ENCODE data around the gene SMCO4. TPM values are rescaled to one million over a fixed set of nuclear protein-coding genes. Genes with fewer than 3 reads are reported as not detected.

SMCO4 gene
- total RNA-seq, 1 experiment from 2014 or later: 14.1 TPM

- no TSS peak for BruUV-seq (replicated peaks)
- no peak overlapping the region for H3K27ac ChIP-seq (ENCODE audit: low read length)
Observed at GRCh38 chr11:93515441-93516025, 27.7 kb downstream of the SMCO4 start.

DNA sequence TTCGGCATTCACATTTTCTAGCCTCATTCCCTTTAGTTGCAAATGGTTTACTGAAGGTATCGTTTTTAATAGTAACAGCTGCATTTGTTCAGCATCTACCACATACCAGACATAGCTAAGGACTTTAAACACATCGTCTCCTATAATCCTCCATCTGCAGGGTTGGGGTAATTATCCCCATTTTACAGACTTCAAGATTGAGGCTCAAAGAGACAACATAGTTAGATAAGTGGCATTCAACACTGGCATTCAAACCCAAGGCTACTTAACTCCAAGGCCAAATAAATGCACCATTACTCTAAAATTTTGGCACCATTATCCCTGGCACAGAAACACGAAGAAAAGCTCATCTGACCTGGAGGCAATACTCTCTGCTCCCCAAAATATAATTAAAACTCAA, 28.5 kb downstream of the SMCO4 start:
- TF ChIP-seq SIN3A (IDR thresholded peaks at IDR 0.05; ENCODE audit: borderline replicate concordance, insufficient read depth, low read depth, low read length): no peak
- TF ChIP-seq REST (IDR thresholded peaks at IDR 0.05; ENCODE audit: insufficient read depth in 1 of 2, low read depth in 2 of 2, low read length in 1 of 2): no peak
- TF ChIP-seq POLR2AphosphoS5 (IDR thresholded peaks at IDR 0.05; ENCODE audit: low read depth, low read length): no peak
- TF ChIP-seq TCF7L2 (IDR thresholded peaks at IDR 0.05; ENCODE audit: low read depth, low read length): no peak
- TF ChIP-seq, protein P1, sequence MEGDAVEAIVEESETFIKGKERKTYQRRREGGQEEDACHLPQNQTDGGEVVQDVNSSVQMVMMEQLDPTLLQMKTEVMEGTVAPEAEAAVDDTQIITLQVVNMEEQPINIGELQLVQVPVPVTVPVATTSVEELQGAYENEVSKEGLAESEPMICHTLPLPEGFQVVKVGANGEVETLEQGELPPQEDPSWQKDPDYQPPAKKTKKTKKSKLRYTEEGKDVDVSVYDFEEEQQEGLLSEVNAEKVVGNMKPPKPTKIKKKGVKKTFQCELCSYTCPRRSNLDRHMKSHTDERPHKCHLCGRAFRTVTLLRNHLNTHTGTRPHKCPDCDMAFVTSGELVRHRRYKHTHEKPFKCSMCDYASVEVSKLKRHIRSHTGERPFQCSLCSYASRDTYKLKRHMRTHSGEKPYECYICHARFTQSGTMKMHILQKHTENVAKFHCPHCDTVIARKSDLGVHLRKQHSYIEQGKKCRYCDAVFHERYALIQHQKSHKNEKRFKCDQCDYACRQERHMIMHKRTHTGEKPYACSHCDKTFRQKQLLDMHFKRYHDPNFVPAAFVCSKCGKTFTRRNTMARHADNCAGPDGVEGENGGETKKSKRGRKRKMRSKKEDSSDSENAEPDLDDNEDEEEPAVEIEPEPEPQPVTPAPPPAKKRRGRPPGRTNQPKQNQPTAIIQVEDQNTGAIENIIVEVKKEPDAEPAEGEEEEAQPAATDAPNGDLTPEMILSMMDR (IDR thresholded peaks at IDR 0.05): no peak
- no peaks in the 10 kb centered on the region for H3K36me3 ChIP-seq (ENCODE audit: control insufficient read depth, insufficient read depth, low read length)
- H3K4me3 ChIP-seq (ENCODE audit: low read depth in 2 of 2, low read length in 2 of 2): no peak overlapping the region
- no peaks in the 10 kb centered on the region for H3K9me3 ChIP-seq (ENCODE audit: control insufficient read depth, insufficient read depth, low read depth, low read length)
- no peak overlapping the region for H3K27ac ChIP-seq (ENCODE audit: low read length)
- ATAC-seq (no peak), DNase-seq (ENCODE audit: low read depth, low spot score) (no peak)
- H3K27me3 ChIP-seq (ENCODE audit: control insufficient read depth, insufficient read depth, low read length): no peaks in the 10 kb centered on the region
- intact Hi-C loops (cut with micrococcal nuclease; ENCODE audit: unreplicated experiment) (no loop called here), in situ Hi-C loops (cut with HindIII; ENCODE audit: low pct_unique_long_range_greater_than_20kb, low sequenced_read_pairs) (no loop called here)
- no TSS peak for BruUV-seq (replicated peaks)
- no peaks in the 10 kb centered on the region for H3K4me1 ChIP-seq (ENCODE audit: control insufficient read depth, insufficient read depth, low read length)
- CTCF ChIA-PET: no interaction called here
- POLR2A ChIA-PET: no interaction called here

More at GRCh38 chr11:93515441-93516025, 27.7 kb downstream of the SMCO4 start:
- DNase-seq (ENCODE audit: low read depth, low spot score) (no peak), ATAC-seq (no peak; the same call in 1 of the 2 replicates)
- intact Hi-C loops (cut with micrococcal nuclease; ENCODE audit: unreplicated experiment) (no loop called here), in situ Hi-C loops (cut with HindIII; ENCODE audit: low pct_unique_long_range_greater_than_20kb, low sequenced_read_pairs) (no loop called here)
- no peaks in the 10 kb centered on the region for H3K9me3 ChIP-seq (ENCODE audit: control insufficient read depth, insufficient read depth, low read depth, low read length)
- no peaks in the 10 kb centered on the region for H3K4me1 ChIP-seq (ENCODE audit: control insufficient read depth, insufficient read depth, low read length)
- POLR2A ChIA-PET: no interaction called here
- CTCF ChIA-PET: no interaction called here
- H3K4me3 ChIP-seq (ENCODE audit: low read depth in 2 of 2, low read length in 2 of 2): no peak overlapping the region
- no peaks in the 10 kb centered on the region for H3K36me3 ChIP-seq (ENCODE audit: control insufficient read depth, insufficient read depth, low read length)
- TF ChIP-seq REST (IDR thresholded peaks at IDR 0.05; ENCODE audit: insufficient read depth in 1 of 2, low read depth in 2 of 2, low read length in 1 of 2): no peak
- TF ChIP-seq, protein P1 (IDR thresholded peaks at IDR 0.05): no peak
- no peak for TF ChIP-seq POLR2AphosphoS5 (IDR thresholded peaks at IDR 0.05; ENCODE audit: low read depth, low read length)
- TF ChIP-seq SIN3A (IDR thresholded peaks at IDR 0.05; ENCODE audit: borderline replicate concordance, insufficient read depth, low read depth, low read length): no peak
- no peak for TF ChIP-seq TCF7L2 (IDR thresholded peaks at IDR 0.05; ENCODE audit: low read depth, low read length)
- no peaks in the 10 kb centered on the region for H3K27me3 ChIP-seq (ENCODE audit: control insufficient read depth, insufficient read depth, low read length)

Data from Panc1 (cell line).